Large intestine (tissue), 12 donors: ENCODE results near the gene NRG4. TPM values are rescaled to one million over a fixed set of nuclear protein-coding genes. Genes with fewer than 3 reads are reported as not detected.
"Not testable (repeated sequence)": the region's sequence is repeated elsewhere in the genome, so short reads cannot be mapped to it uniquely, and the experiment has no call there.

Source experiments
- DNase-seq, 2 donors: peaks; one replicate each; pipeline versions ENCODE4 v3.0.0 to v3.0.0-alpha.2; 2013
- H3K27ac ChIP-seq: one replicate; pipeline ENCODE4 v1.5.1; 2013; ENCODE audit warnings: low read length
- H3K27me3 ChIP-seq: 2 replicates; pipeline ENCODE4 v1.6.1; 2013; ENCODE audit warnings: low read length; ENCODE audit not compliant: control insufficient read depth, insufficient read depth
- H3K36me3 ChIP-seq: 2 replicates; pipeline ENCODE4 v1.6.1; 2013; ENCODE audit warnings: low read length; ENCODE audit not compliant: control insufficient read depth, insufficient read depth
- H3K4me1 ChIP-seq: one replicate; pipeline ENCODE4 v1.6.1; 2013; ENCODE audit warnings: low read length; ENCODE audit not compliant: control insufficient read depth, insufficient read depth
- H3K4me3 ChIP-seq: one replicate; pipeline ENCODE4 v1.5.1; 2013; ENCODE audit warnings: low read length
- H3K9me3 ChIP-seq: one replicate; pipeline ENCODE4 v1.6.1; 2013; ENCODE audit warnings: mild to moderate bottlenecking, low read depth, low read length, moderate library complexity; ENCODE audit not compliant: control insufficient read depth
- WGBS: methylation state at CpG from one replicate; pipeline ENCODE4 v1.1.5; 2013; ENCODE audit warnings: low lambda C conversion rate; ENCODE audit not compliant: insufficient coverage; 5-methylcytosine and 5-hydroxymethylcytosine counted together
- long read RNA-seq, 11 donors: transcript quantifications; one replicate each; lab custom pipeline, GENCODE V29; 2026
- polyA plus RNA-seq: library from polyadenylated mRNA; unstranded; fragments of 120-200 nt; gene quantifications from one replicate; pipeline ENCODE4 v1.2.1, GENCODE V29; 2013

Gene NRG4
- polyA plus RNA-seq, result 1.6 TPM
- long read RNA-seq, donor 1, result 0 reads
- long read RNA-seq, donor 2, result 0 reads
- long read RNA-seq, donor 3, result 0 reads
- long read RNA-seq, donor 4, result 0 reads
- long read RNA-seq, donor 5, result 0 reads
- long read RNA-seq, donor 6, result 0 reads
- long read RNA-seq, donor 7, partial matches to known transcripts, result 7 of 7 reads
- long read RNA-seq, donor 7, other reads (novel, unspliced or antisense), result 0 of 7 reads
- long read RNA-seq, donor 8, result 0 reads
- long read RNA-seq, donor 9, result 0 reads
- long read RNA-seq, donor 10, partial matches to known transcripts, result 7 of 7 reads
- long read RNA-seq, donor 10, other reads (novel, unspliced or antisense), result 0 of 7 reads
- long read RNA-seq, donor 11, result 0 reads

- H3K27ac ChIP-seq, result no peak within 1 kb of the TSS
- DNase-seq, result peak in 1 of 2 donors; percentile 2
- WGBS, result 42% methylated on average over 4 of the region's 13 CpGs
- H3K9me3 ChIP-seq, result no peaks in the 10 kb centered on the region
- H3K4me3 ChIP-seq, result no peak within 1 kb of the TSS
- no peaks in the 10 kb centered on the region for H3K36me3 ChIP-seq
- no peaks in the 10 kb centered on the region for H3K4me1 ChIP-seq
- H3K27me3 ChIP-seq, result no peaks in the 10 kb centered on the region
Measured at GRCh38 chr15:76011627-76012551, at the start of gene NRG4. Gene NRG4 (minus strand): TSS chr15:76012424. CDS start chr15:76011230, 1,194 bp downstream.

- Histone ChIP-seq H3K27ac (no peak overlapping the region), H3K4me3 (no peak overlapping the region), H3K36me3 (no peaks in the 10 kb centered on the region), H3K27me3 (peaks cover 57% of the 10 kb centered on the region), H3K9me3 (peaks cover 4% of the 10 kb centered on the region), H3K4me1 (peaks cover 2% of the 10 kb centered on the region)
- 87% methylated on average over 3 of the region's 5 CpGs for WGBS
- DNase-seq, result no peak
Measured at GRCh38 chr15:76061700-76062099, 49.5 kb upstream of the NRG4 start.

GRCh38 chr15:76060118-76060989 lies 48.1 kb upstream of the NRG4 start:
- Histone ChIP-seq H3K4me1 (peaks cover 2% of the 10 kb centered on the region), H3K27ac (no peak overlapping the region), H3K36me3 (no peaks in the 10 kb centered on the region), H3K4me3 (peak overlapping the region; percentile 44), H3K9me3 (peaks cover 4% of the 10 kb centered on the region), H3K27me3 (peaks cover 53% of the 10 kb centered on the region)
- DNase-seq, result peak in 1 of 2 donors; percentile 35
- no CpG with 5 or more reads among the region's 20 CpGs for WGBS

GRCh38 chr15:76059320-76060117 lies 47.3 kb upstream of the NRG4 start, which contains the start of gene TMEM266:
Gene TMEM266 (plus strand): TSS chr15:76059985. CDS start chr15:76134264, 74,279 bp downstream.
- H3K27me3 ChIP-seq, result peaks cover 47% of the 10 kb centered on the region

DNA sequence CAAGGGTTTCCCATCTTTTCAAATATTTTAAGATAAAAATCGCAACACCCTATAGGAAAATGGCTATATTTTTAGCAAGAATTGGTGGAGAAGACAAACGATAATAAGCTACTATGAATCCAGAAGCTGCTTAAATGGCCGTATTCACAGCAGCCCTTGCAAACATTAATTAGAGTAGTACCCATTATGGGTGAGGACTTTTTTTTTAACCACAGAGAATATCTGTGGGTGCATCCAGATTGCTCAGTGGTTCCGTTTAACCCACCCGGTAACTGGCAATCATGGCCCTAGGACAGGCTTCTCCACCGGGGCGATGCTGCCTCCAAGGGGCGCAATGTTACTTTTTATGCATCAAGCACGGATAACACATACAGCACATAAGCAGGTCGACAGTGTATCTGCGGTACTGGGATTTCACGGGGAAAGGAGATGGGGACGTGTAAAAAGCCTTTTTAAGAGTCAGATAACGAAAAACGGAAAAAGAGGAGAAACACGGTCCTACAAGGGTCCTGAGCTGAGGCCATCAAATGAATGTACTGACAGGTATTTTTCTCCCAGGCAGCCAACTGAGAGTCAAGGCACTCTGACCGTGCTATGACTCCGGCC lies 46.6 kb upstream of the NRG4 start:
- H3K4me1 ChIP-seq, result peaks cover 2% of the 10 kb centered on the region
- peak overlapping the region; percentile 49 for H3K4me3 ChIP-seq
- peak; percentile 9 to 33 for DNase-seq
- H3K36me3 ChIP-seq, result no peaks in the 10 kb centered on the region
- peaks cover 43% of the 10 kb centered on the region for H3K27me3 ChIP-seq
- no CpG with 5 or more reads among the region's 18 CpGs for WGBS
- H3K9me3 ChIP-seq, result peaks cover 4% of the 10 kb centered on the region
- H3K27ac ChIP-seq, result no peak overlapping the region

More at GRCh38 chr15:76059320-76060117, 47.3 kb upstream of the NRG4 start, which contains the start of gene TMEM266:
- WGBS, result no CpG with 5 or more reads among the region's 107 CpGs
- Histone ChIP-seq H3K9me3 (peaks cover 4% of the 10 kb centered on the region), H3K27ac (no peak within 1 kb of the TSS), H3K4me1 (peaks cover 2% of the 10 kb centered on the region), H3K36me3 (no peaks in the 10 kb centered on the region), H3K4me3 (peak within 1 kb of the TSS; percentile 49)
- DNase-seq, result peak; percentile 41 to 47

- no peak overlapping the region for H3K27ac ChIP-seq
- WGBS, result 6% methylated on average over 2 of the region's 7 CpGs
- no peak overlapping the region for H3K4me3 ChIP-seq
Measured at GRCh38 chr15:76057332-76058000, 45.2 kb upstream of the NRG4 start.

GRCh38 chr15:76056931-76057330 lies 44.7 kb upstream of the NRG4 start:
- peaks cover 4% of the 10 kb centered on the region for H3K9me3 ChIP-seq
- no peaks in the 10 kb centered on the region for H3K36me3 ChIP-seq
- DNase-seq, result peak in 1 of 2 donors; percentile 15
- H3K4me3 ChIP-seq, result no peak overlapping the region
- WGBS, result no CpG with 5 or more reads among the region's 3 CpGs
- peaks cover 2% of the 10 kb centered on the region for H3K4me1 ChIP-seq
- H3K27me3 ChIP-seq, result peaks cover 35% of the 10 kb centered on the region
- no peak overlapping the region for H3K27ac ChIP-seq

More at GRCh38 chr15:76057332-76058000, 45.2 kb upstream of the NRG4 start:
- peak in 1 of 2 donors; percentile 13 for DNase-seq
- Histone ChIP-seq H3K27me3 (peaks cover 35% of the 10 kb centered on the region), H3K9me3 (peaks cover 4% of the 10 kb centered on the region), H3K4me1 (peaks cover 2% of the 10 kb centered on the region), H3K36me3 (no peaks in the 10 kb centered on the region)

GRCh38 chr15:76054201-76054600 lies 42.0 kb upstream of the NRG4 start:
- no CpG with 5 or more reads among the region's 10 CpGs for WGBS
- not testable (repeated sequence) for H3K4me3 ChIP-seq, H3K9me3 ChIP-seq, H3K4me1 ChIP-seq, H3K27ac ChIP-seq, DNase-seq, H3K36me3 ChIP-seq
- peaks cover 15% of the 10 kb centered on the region for H3K27me3 ChIP-seq
